Activated T-cell treated with anti-CD3 and anti-CD28 coated beads for 1 hour (primary cell): ENCODE results near the gene TDRD1.
"Not testable (repeated sequence)": the region's sequence is repeated elsewhere in the genome, so short reads cannot be mapped to it uniquely, and the experiment has no call there.

ENCODE experiments used
- DNase-seq: peaks from one replicate; pipeline ENCODE4 v3.0.0-alpha.2; 2020; ENCODE audit warnings: low read depth

Gene TDRD1

GRCh38 chr10:114179148-114179547, at the start of gene TDRD1:
Gene TDRD1, plus strand, starts transcription at chr10:114179353. Its CDS starts 8,479 bp downstream, at chr10:114187832.
- DNase-seq, result no peak

GRCh38 chr10:114131094-114131493, 48.1 kb upstream of the TDRD1 start:
- DNase-seq, result no peak

DNA sequence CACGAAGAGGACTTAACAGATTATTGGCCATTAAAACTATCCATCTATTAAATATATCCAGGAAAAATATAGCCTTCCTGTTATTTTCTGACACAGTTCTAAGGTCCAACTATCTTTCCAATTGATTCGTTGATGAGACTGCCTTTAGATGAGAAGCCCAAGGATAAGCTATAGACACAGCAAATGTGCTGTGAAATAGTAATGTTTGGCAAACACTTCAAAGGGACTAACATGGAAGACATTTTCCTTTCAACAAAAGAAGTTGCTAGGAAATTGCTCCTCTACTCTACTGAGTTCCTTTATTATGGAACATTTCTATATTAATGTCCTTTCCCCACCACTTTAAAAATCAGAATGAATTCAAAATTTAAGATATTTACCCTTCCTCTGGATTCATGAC, 43.7 kb upstream of the TDRD1 start:
- no peak for DNase-seq

DNA sequence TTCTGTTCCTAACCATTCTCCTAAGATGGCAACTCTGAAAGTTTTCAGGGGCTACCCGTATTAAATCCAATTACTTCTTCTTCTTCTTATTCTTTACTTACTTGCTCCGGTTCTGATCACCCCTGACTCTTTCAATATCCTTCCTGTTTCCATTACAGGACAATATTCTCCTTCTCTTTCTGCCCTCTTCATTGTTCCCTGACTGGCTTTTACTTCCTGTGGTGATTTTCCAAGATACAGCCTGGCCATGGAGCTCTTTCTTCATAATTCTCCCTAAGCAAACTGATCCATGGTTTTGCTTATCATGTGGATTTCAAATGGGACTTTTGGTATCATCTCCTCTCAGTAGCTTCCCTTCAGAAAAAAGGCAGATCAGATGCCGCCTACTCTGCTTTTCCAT, 40.6 kb upstream of the TDRD1 start:
- no peak for DNase-seq

DNA sequence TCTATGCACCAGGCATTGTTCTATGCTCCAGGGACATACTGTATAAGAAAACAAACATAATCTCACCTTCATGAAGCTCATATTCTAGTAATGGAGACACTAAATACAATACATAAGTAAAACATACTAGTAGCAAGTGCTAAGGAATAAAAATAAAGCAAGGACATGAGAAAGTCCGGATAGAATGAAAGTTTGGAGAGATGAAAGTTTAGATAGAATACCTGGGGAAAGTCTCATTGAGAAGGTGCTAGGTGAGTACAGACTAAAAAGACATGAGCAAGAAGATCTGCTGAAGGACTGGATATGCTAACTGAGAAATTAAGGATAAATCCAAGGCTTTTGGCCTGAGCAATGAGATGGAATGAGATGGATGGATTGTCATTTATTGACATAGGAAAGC, 39.1 kb upstream of the TDRD1 start:
- no peak for DNase-seq

DNA sequence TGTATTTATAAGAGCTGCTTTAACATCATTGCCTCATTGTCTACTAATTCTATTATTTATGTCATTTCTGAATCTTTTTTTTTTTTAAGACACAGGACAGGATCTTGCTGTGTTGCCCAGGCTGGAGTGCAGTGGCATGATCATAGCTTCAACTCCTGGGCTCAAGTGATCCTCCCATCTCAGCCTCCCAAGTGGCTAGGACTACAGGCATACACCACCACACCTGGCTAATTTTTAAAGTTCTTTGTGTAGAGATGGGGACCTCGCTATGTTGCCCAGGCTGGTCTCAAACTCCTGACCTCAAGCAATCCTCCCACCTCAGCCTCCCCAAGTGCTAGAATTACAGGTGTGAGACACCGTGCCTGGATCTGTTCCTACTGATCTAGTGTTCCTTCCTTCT, 38.3 kb upstream of the TDRD1 start:
- DNase-seq, result not testable (repeated sequence)

- no peak for DNase-seq
Measured at GRCh38 chr10:114142018-114142417, 37.1 kb upstream of the TDRD1 start.

DNA sequence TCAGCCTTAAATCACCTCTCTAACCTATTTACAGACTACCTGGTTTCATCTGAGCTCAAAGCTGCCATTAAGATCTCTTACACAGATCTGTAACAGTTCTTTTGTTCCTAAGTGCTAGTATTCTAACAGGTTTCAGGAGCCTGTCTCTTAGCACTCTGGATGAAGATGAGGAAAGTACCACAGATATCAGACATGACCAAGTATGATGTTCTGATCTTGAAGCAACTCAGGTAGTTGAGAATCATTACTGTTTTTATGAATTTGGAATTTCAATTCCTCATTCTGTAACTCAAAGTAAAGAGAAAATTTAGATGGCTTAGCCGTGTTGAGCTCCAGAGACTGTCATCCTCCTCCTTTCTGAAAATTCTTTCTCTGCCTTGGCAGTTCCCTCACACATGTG, 36.0 kb upstream of the TDRD1 start:
- no peak for DNase-seq

- DNase-seq, result not testable (repeated sequence)
Measured at GRCh38 chr10:114149476-114149875, 29.7 kb upstream of the TDRD1 start.

- no peak for DNase-seq
Measured at GRCh38 chr10:114151486-114151885, 27.7 kb upstream of the TDRD1 start.

- no peak for DNase-seq
Measured at GRCh38 chr10:114151892-114152291, 27.3 kb upstream of the TDRD1 start.

GRCh38 chr10:114157912-114158311, 21.2 kb upstream of the TDRD1 start:
- DNase-seq, result no peak

- DNase-seq, result no peak
Measured at GRCh38 chr10:114163062-114163461, 16.1 kb upstream of the TDRD1 start.

DNA sequence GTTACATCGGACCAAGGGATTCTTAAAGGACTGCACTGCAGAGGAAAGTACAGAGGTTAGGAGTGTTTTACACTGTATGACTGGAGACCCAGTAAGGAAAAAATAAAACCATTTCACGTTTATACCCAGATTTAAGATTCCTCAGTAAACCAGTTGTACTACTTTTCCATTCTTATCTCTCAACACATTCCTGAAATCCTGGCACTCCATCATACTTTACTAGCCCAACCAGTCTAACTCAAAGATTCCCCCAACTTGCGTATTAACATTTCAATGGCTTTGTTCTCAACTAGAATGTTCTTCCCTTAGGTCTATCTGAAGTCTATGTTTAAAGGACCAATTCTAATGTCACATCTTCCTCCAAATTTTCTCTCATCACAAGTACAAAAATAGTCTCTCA, 13.1 kb upstream of the TDRD1 start:
- DNase-seq, result no peak

DNA sequence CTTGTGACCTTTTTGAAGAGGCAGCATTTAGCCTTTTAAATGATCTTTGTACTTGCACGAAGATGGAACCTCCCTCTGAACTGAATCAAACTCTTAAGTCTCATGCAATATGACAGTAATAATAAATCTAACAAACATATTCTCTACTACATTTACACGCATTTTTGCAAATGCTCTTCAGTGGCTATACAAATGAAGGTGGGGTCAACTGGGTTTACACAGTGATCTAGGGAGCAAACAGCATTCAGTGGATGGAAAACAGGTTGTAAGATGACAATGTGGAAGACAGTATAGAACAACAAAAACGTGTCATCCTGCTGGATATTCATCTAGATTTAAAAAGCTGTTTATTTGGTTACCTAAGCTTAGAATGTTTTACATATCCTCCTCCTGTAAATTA, 12.7 kb upstream of the TDRD1 start:
- no peak for DNase-seq

GRCh38 chr10:114167985-114168384, 11.2 kb upstream of the TDRD1 start:
- DNase-seq, result no peak

DNA sequence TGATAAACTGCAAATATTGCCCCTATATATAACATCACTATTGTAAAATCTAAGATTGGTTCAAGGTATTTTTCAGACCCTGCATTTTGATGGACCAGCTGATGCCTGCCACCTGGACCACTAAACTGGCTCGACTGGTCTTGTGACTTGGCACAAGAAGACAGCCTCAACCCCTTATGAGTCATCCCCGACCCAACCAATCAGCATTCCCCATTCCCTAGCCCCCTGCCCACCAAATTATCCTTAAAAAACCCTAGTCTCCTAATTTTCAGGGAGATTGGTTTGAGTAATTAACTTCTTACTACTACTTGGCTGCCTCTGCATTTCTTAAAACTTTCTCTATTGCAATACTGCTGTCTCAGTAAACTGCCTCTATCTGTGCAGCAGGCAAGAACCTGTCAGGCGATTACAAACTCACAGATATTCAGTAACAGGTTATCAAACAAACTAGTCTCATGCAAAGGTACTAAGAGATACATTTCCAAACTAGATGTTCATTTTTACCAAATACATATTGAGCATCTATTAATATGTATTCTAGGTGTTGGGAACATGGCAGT, 10.6 kb upstream of the TDRD1 start:
- DNase-seq, result no peak

GRCh38 chr10:114172216-114172615, 6.9 kb upstream of the TDRD1 start:
- DNase-seq, result no peak

GRCh38 chr10:114172776-114173602, 6.2 kb upstream of the TDRD1 start:
- DNase-seq, result no peak

- DNase-seq, result no peak
Measured at GRCh38 chr10:114173603-114173920, 5.6 kb upstream of the TDRD1 start.

DNA sequence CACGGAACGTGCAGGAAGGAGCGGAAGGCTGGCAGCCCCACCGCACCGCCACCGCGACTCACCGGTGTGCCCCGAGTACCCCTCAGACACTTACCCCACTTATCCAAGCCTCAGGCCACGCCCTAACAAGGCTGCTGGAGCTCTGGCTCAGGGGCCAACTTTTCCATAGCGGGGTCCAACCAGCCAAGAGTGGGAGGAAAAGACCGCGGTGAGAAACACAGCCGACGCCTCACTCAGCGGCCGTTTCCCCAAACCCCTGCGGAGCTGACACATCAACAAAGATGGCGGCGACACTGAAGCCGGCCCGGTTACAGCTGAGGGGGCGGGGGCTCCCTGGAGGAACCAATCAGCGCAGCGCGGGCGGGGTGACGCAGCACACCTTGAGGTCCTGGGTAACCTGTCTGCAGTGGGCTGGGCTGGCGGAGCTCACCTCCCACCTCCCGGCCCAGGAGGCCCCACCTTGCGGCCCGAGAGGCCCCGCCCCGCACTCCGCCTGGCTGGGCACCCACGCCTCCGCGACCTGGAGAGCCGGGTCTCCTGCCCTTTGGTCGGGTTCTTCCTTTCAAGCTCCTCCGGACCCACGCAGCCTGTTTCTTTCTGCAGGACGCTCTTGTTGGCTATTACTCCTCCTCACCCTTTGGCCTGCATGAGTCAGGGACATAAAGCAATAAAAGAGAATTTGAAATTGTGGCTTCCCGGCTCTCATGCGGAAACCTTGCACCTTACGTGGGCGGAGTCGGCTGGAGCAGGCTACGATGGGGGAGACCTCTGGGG, 5.0 kb upstream of the TDRD1 start, which contains the start of gene CCDC186:
Gene CCDC186 (minus strand): TSS at position 283 of the 774 bp plus-strand sequence. CDS start 10,935 bp downstream, outside the sequence.
- DNase-seq, result peak; percentile 97

GRCh38 chr10:114174695-114175188, 4.4 kb upstream of the TDRD1 start:
- DNase-seq, result no peak

DNA sequence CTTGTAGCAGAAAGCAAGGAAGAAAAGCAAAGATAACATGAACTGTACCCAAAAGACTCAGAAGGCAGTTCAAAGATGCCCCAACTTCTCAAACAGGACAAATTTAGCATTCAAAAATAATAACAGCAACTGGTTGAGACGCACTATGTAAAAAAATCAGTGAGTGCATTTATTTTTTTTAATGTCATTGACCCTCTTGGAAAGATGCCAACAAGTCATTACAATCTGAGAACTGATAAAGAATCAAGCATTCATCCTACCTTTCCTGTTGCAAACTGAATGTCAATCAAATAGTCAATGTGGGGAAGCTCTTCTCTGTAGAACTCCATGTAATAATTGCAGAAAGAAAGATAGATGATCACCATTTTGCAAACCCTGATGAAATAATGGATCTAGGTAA, 3.5 kb upstream of the TDRD1 start:
- no peak for DNase-seq
